Astrocyte of the cerebellum (primary cell): ENCODE measurements around the gene PTPRK.

ENCODE experiments used
- DNase-seq: peaks from one replicate; pipeline ENCODE4 v3.0.0-alpha.2; 2011; ENCODE audit warnings: low read depth
- H3K4me3 ChIP-seq: 2 replicates; pipeline ENCODE4 v1.5.1; 2011; ENCODE audit warnings: mild to moderate bottlenecking, low read depth, low read length, moderate library complexity
- CTCF ChIP-seq: IDR thresholded peaks from 2 replicates; pipeline ENCODE4 v1.5.1; 2012; ENCODE audit warnings: low read length, low read depth, moderate library complexity, mild to moderate bottlenecking; ENCODE audit errors: missing control alignments
- in situ Hi-C: cut with HindIII; loops from 2 replicates; pipeline ENCODE4 v1.10.0; 2017; ENCODE audit warnings: low sequenced_read_pairs

The PTPRK gene

GRCh38 chr6:128409003-128409402 is 111.4 kb downstream of the PTPRK start:
- in situ Hi-C loops = no loop called here
- no peak for TF ChIP-seq CTCF
- DNase-seq = no peak
- H3K4me3 ChIP-seq = no peak overlapping the region

- no peak for DNase-seq
- in situ Hi-C loops = no loop called here
- no peak overlapping the region for H3K4me3 ChIP-seq
- TF ChIP-seq CTCF = no peak
Observed at GRCh38 chr6:128406453-128406852, 113.9 kb downstream of the PTPRK start.

- DNase-seq = no peak
- no peak overlapping the region for H3K4me3 ChIP-seq
- in situ Hi-C loops = no loop called here
- TF ChIP-seq CTCF = no peak
Observed at GRCh38 chr6:128403618-128404444, 116.6 kb downstream of the PTPRK start.

- no peak for DNase-seq
- in situ Hi-C loops = no loop called here
- TF ChIP-seq CTCF = no peak
- H3K4me3 ChIP-seq = no peak overlapping the region
Observed at GRCh38 chr6:128400875-128401274, 119.5 kb downstream of the PTPRK start.

GRCh38 chr6:128397996-128398395 is 122.4 kb downstream of the PTPRK start:
- no peak for DNase-seq
- no peak overlapping the region for H3K4me3 ChIP-seq
- in situ Hi-C loops = no loop called here
- TF ChIP-seq CTCF = no peak

- TF ChIP-seq CTCF = no peak
- no peak for DNase-seq
Observed at GRCh38 chr6:128395596-128395995, 124.8 kb downstream of the PTPRK start.

More at GRCh38 chr6:128395596-128395995, 124.8 kb downstream of the PTPRK start:
- no peak overlapping the region for H3K4me3 ChIP-seq
- in situ Hi-C loops = no loop called here
